Measurements from ENCODE around the gene ART4. TPM values are rescaled to one million over a fixed set of nuclear protein-coding genes. Genes with fewer than 3 reads are reported as not detected.

ART4 gene
- total RNA-seq, 1 experiment from 2014 or later, result not detected

GRCh38 chr12:14803011-14803829, 40.1 kb downstream of the ART4 start, which contains the start of the genes C12orf60 and WBP11 (continued):
- no peak for TF ChIP-seq ZBTB33 (IDR thresholded peaks at IDR 0.05; ENCODE audit: extremely low read depth, insufficient replicate concordance, low read length)
- TF ChIP-seq ZNF274 (IDR thresholded peaks at IDR 0.05; ENCODE audit: low read depth, low read length), result no peak
- no peak for TF ChIP-seq ATF3 (IDR thresholded peaks at IDR 0.05)

- Histone ChIP-seq H3K9me3 (ENCODE audit: control insufficient read depth in 1 of 2, insufficient read depth in 1 of 2, low read depth in 1 of 2, low read length in 2 of 2) (no peaks in the 10 kb centered on the region), H2AFZ (ENCODE audit: low read depth, low read length, poor library complexity, severe bottlenecking) (no peak overlapping the region), H3K79me2 (ENCODE audit: insufficient read depth, low read length) (peaks cover 65% of the 10 kb centered on the region), H4K20me1 (ENCODE audit: insufficient read depth) (no peaks in the 10 kb centered on the region), H3K4me2 (ENCODE audit: low read length) (peak overlapping the region; percentile 75), H3K9me2 (ENCODE audit: insufficient read depth) (no peaks in the 10 kb centered on the region), H3K27ac (ENCODE audit: low read depth, low read length) (peak overlapping the region; percentile 79), H3K36me3 (ENCODE audit: control insufficient read depth in 1 of 2, insufficient read depth in 2 of 2, low read length in 2 of 2) (peaks cover 18 to 19% of the 10 kb centered on the region in 2 experiments), H3K4me1 (ENCODE audit: control insufficient read depth in 1 of 2, insufficient read depth in 2 of 2, low read length in 2 of 2) (peaks cover 6 to 15% of the 10 kb centered on the region in 2 experiments; a peak in 3 of 4 replicates), H3K27me3 (ENCODE audit: insufficient read depth, low read length) (no peaks in the 10 kb centered on the region), H3K4me3 (replicated peaks in 1 of 2; ENCODE audit: low read depth in 1 of 2, low read length in 2 of 2) (peak overlapping the region; percentile 86 to 94), H3K9ac (ENCODE audit: low read length) (peak overlapping the region; percentile 95)
- BruUV-seq (replicated peaks), result no TSS peak
- intact Hi-C loops (cut with micrococcal nuclease), result no loop called here
- POLR2A ChIA-PET, result interaction anchor here (1.8 to 2.2 kb wide), 4 partner anchors 9 to 33 kb away, joined by 6 to 13 read pairs (median 9); a partner anchor contains a TSS
- DNase-seq (ENCODE audit: low read depth, low spot score) (no peak), ATAC-seq (no peak)
- CTCF ChIA-PET, result interaction anchor here (1.2 to 1.4 kb wide), 3 partner anchors 9 to 729 kb away, joined by 3 to 5 read pairs (median 4); no protein-coding TSS in a partner anchor
- RAD21 ChIA-PET (ENCODE audit: low non-redundant PET in 1 of 2, low total read pairs in 2 of 2, uncharacterized antibody in 2 of 2, unreplicated experiment in 2 of 2), result no interaction called here
- TF ChIP-seq MAX (IDR thresholded peaks at IDR 0.05) (no peak), EZH2 (IDR thresholded peaks at IDR 0.05) (no peak), ZFX (IDR thresholded peaks at IDR 0.05) (no peak), POLR2AphosphoS5 (IDR thresholded peaks at IDR 0.05; ENCODE audit: low read depth, low read length) (no peak), EGR1 (IDR thresholded peaks at IDR 0.05; ENCODE audit: low read depth) (no peak), ZNF274 (IDR thresholded peaks at IDR 0.05; ENCODE audit: low read depth, low read length) (no peak), FOSL1 (IDR thresholded peaks at IDR 0.05; ENCODE audit: low read depth) (no peak), REST (IDR thresholded peaks at IDR 0.05; ENCODE audit: low read depth) (no peak), TCF7L2 (IDR thresholded peaks at IDR 0.05; ENCODE audit: borderline replicate concordance, extremely low read depth, insufficient read depth, insufficient read length) (no peak), SIN3A (IDR thresholded peaks at IDR 0.05; ENCODE audit: low read depth) (no peak), CEBPB (IDR thresholded peaks at IDR 0.05; ENCODE audit: low read depth) (no peak), POLR2A (IDR thresholded peaks at IDR 0.05; ENCODE audit: borderline replicate concordance, extremely low read depth, insufficient read depth, insufficient read length) (no peak), CBX3 (IDR thresholded peaks at IDR 0.05; ENCODE audit: low read depth) (no peak), CTCF (IDR thresholded peaks at IDR 0.05 in 2 of 3, conservative IDR thresholded peaks at IDR 0.05 in 1 of 3; ENCODE audit: borderline replicate concordance in 1 of 3, insufficient read depth in 1 of 3, low read depth in 2 of 3, low read length in 2 of 3) (no peak), SP1 (IDR thresholded peaks at IDR 0.05; ENCODE audit: low read depth) (no peak)
Observed at GRCh38 chr12:14802721-14803010, 40.7 kb downstream of the ART4 start.
